IMR-90 (cell line): ENCODE data around the gene HCN3. TPM values are rescaled to one million over a fixed set of nuclear protein-coding genes. Genes with fewer than 3 reads are reported as not detected.

Experiments used
- ATAC-seq: fragments of 200-7000 bp; cut with Tn5 transposase; 2 replicates; pipeline ENCODE4 v1.9.1; 2020; ENCODE audit warnings: low read depth, mild to moderate bottlenecking, moderate library complexity
- BruUV-seq: library from RNA; stranded (reverse); fragments of 400-500 nt; replicated peaks from 2 replicates; lab custom pipeline; 2021; lab: Mats Ljungman, UMichigan
- CTCF ChIA-PET: fragments of 300-600 bp; formaldehyde crosslinking; extraction: SDS; loops from one replicate; lab custom pipeline; 2021; ENCODE audit warnings: antibody characterized with exemption; lab: Yijun Ruan, JAX
- POLR2A ChIA-PET: fragments of 300-600 bp; sonication (Branson Sonifier 250); formaldehyde crosslinking; loops from one replicate; lab custom pipeline; 2022; ENCODE audit warnings: antibody characterized with exemption; ENCODE audit not compliant: unreplicated experiment; lab: Charles Lee
- DNase-seq: peaks from one replicate; pipeline ENCODE4 v3.0.0; 2013
- H2AFZ ChIP-seq: replicated peaks from 2 replicates; pipeline ENCODE3; 2013; ENCODE audit warnings: low read length, mild to moderate bottlenecking; ENCODE audit not compliant: poor library complexity
- H2AK5ac ChIP-seq: 2 replicates; pipeline ENCODE4 v1.6.1; 2013; ENCODE audit warnings: low read depth, low read length, inconsistent platforms
- H2AK9ac ChIP-seq: replicated peaks from 2 replicates; pipeline ENCODE3; 2013; ENCODE audit warnings: mild to moderate bottlenecking, low read depth, low read length, moderate library complexity; ENCODE audit not compliant: poor library complexity
- H2BK120ac ChIP-seq: 2 replicates; pipeline ENCODE4 v1.6.1; 2013; ENCODE audit warnings: low read depth, low read length, inconsistent platforms
- H2BK15ac ChIP-seq: 3 replicates; pipeline ENCODE4 v1.6.1; 2013; ENCODE audit warnings: low read depth, low read length, inconsistent platforms
- H2BK20ac ChIP-seq: 2 replicates; pipeline ENCODE4 v1.6.1; 2013; ENCODE audit warnings: low read depth, mild to moderate bottlenecking, inconsistent platforms, low read length, moderate library complexity
- H2BK5ac ChIP-seq: 2 replicates; pipeline ENCODE4 v1.6.1; 2013; ENCODE audit warnings: mild to moderate bottlenecking, low read depth, low read length, inconsistent platforms; ENCODE audit not compliant: poor library complexity, severe bottlenecking
- H3K14ac ChIP-seq: replicated peaks from 2 replicates; pipeline ENCODE4 v1.6.1; 2013; ENCODE audit warnings: low read depth, low read length, inconsistent platforms
- H3K18ac ChIP-seq: 2 replicates; pipeline ENCODE4 v1.6.1; 2013; ENCODE audit warnings: low read depth, low read length, control low read depth
- H3K23ac ChIP-seq: 2 replicates; pipeline ENCODE4 v1.6.1; 2013; ENCODE audit warnings: low read depth, low read length, inconsistent platforms
- H3K27ac ChIP-seq: 2 replicates; pipeline ENCODE4 v1.5.1; 2013; ENCODE audit warnings: mild to moderate bottlenecking, control low read depth, low read length; ENCODE audit not compliant: insufficient read depth
- H3K27me3 ChIP-seq: 2 replicates; pipeline ENCODE4 v1.6.1; 2013; ENCODE audit warnings: low read length; ENCODE audit not compliant: control insufficient read depth, insufficient read depth
- H3K36me3 ChIP-seq: 2 replicates; pipeline ENCODE4 v1.6.1; 2013; ENCODE audit warnings: low read length, mixed read lengths; ENCODE audit not compliant: control insufficient read depth, insufficient read depth
- H3K4ac ChIP-seq: 2 replicates; pipeline ENCODE4 v1.6.1; 2013; ENCODE audit warnings: low read depth, low read length, inconsistent platforms
- H3K4me1 ChIP-seq: 2 replicates; pipeline ENCODE4 v1.6.1; 2013; ENCODE audit warnings: low read length, mixed read lengths; ENCODE audit not compliant: control insufficient read depth, insufficient read depth
- H3K4me2 ChIP-seq: 2 replicates; pipeline ENCODE4 v1.6.1; 2013; ENCODE audit warnings: low read depth, mild to moderate bottlenecking, control low read depth, low read length, moderate library complexity
- H3K4me3 ChIP-seq: 2 replicates; pipeline ENCODE4 v1.5.1; 2013; ENCODE audit warnings: low read depth, mild to moderate bottlenecking, control low read depth, low read length, moderate library complexity; ENCODE audit not compliant: insufficient read depth
- H3K56ac ChIP-seq: 2 replicates; pipeline ENCODE4 v1.6.1; 2013; ENCODE audit warnings: low read length, inconsistent platforms; ENCODE audit not compliant: insufficient read depth; ENCODE audit errors: extremely low read depth
- H3K79me1 ChIP-seq, 2 experiments: 2 replicates each; pipeline ENCODE4 v1.6.1; 2013; ENCODE audit warnings: low read length in 2 of 2, inconsistent platforms in 1 of 2, low read depth in 1 of 2
- H3K9ac ChIP-seq: 2 replicates; pipeline ENCODE4 v1.6.1; 2013; ENCODE audit warnings: low read depth, low read length, control low read depth
- H3K9me1 ChIP-seq: 2 replicates; pipeline ENCODE4 v1.6.1; 2013; ENCODE audit warnings: low read length, inconsistent platforms; ENCODE audit not compliant: insufficient read depth
- H3K9me3 ChIP-seq: 2 replicates; pipeline ENCODE4 v1.6.1; 2013; ENCODE audit warnings: low read length; ENCODE audit not compliant: control insufficient read depth, insufficient read depth
- H4K20me1 ChIP-seq: 2 replicates; pipeline ENCODE4 v1.6.1; 2013; ENCODE audit warnings: low read length, inconsistent platforms; ENCODE audit not compliant: insufficient read depth
- H4K5ac ChIP-seq: 2 replicates; pipeline ENCODE4 v1.6.1; 2013; ENCODE audit warnings: mild to moderate bottlenecking, low read depth, low read length, control low read depth
- H4K8ac ChIP-seq, 2 experiments: 2 replicates each; pipeline ENCODE4 v1.6.1; 2013; ENCODE audit warnings: low read depth in 2 of 2, low read length in 2 of 2, control low read depth in 1 of 2, inconsistent platforms in 1 of 2
- H4K91ac ChIP-seq: 2 replicates; pipeline ENCODE4 v1.6.1; 2013; ENCODE audit warnings: low read depth, low read length, inconsistent platforms; ENCODE audit not compliant: insufficient read depth
- CEBPB ChIP-seq: IDR thresholded peaks from 2 replicates; pipeline ENCODE4 v1.6.1; 2012; ENCODE audit warnings: low read depth, low read length, improper control_type of control experiment
- CHD1 ChIP-seq: IDR thresholded peaks from 2 replicates; pipeline ENCODE4 v1.6.1; 2012; ENCODE audit warnings: low read depth, low read length, improper control_type of control experiment
- MXI1 ChIP-seq: IDR thresholded peaks from 2 replicates; pipeline ENCODE4 v1.6.1; 2012; ENCODE audit warnings: low read depth, mild to moderate bottlenecking, low read length, moderate library complexity, borderline replicate concordance
- RAD21 ChIP-seq: IDR thresholded peaks from 2 replicates; pipeline ENCODE4 v1.6.1; 2012; ENCODE audit warnings: low read length, improper control_type of control experiment
- RCOR1 ChIP-seq: IDR thresholded peaks from 2 replicates; pipeline ENCODE4 v1.6.1; 2012; ENCODE audit warnings: mild to moderate bottlenecking, low read length, improper control_type of control experiment; ENCODE audit not compliant: insufficient replicate concordance
- RFX5 ChIP-seq: IDR thresholded peaks from 2 replicates; pipeline ENCODE4 v1.8.0; 2012; ENCODE audit warnings: low read depth, mild to moderate bottlenecking, low read length, moderate library complexity
- SMC3 ChIP-seq: fragments of 150-350 bp; IDR thresholded peaks from 2 replicates; pipeline ENCODE4 v1.6.1; 2016; ENCODE audit warnings: low read depth, mild to moderate bottlenecking, antibody characterized with exemption, low read length, moderate library complexity
- WGBS, 2 experiments: methylation state at CpG; one replicate each; pipeline versions ENCODE4 v1.1.5 to v1.1.7; 2013; ENCODE audit warnings: missing lambda C conversion rate in 2 of 2; ENCODE audit not compliant: insufficient read length in 1 of 2; ENCODE audit errors: extremely low coverage in 2 of 2; 5-methylcytosine and 5-hydroxymethylcytosine counted together
- dilution Hi-C: fragments of 300-500 bp; cut with HindIII; formaldehyde crosslinking; loops from one replicate; pipeline ENCODE4 v1.14.3; 2018; ENCODE audit warnings: low sequenced_read_pairs; ENCODE audit not compliant: unreplicated experiment
- in situ Hi-C: fragments of 300-500 bp; cut with MboI; formaldehyde crosslinking; loops from 3 replicates; pipeline ENCODE4 v1.14.3; 2019; ENCODE audit warnings: low sequenced_read_pairs, inconsistent platforms, mixed read lengths
- intact Hi-C: fragments of 100-400 bp; cut with micrococcal nuclease; formaldehyde crosslinking; loops from 2 replicates; pipeline ENCODE4 v1.10.0; 2022
- polyA plus RNA-seq, 3 experiments: library from polyadenylated mRNA; depleted of rRNA; stranded (reverse); fragments of >200 nt; gene quantifications; 2 replicates each; pipeline ENCODE4 v1.2.3, GENCODE V29; 2012; ENCODE audit warnings: low replicate concordance in 1 of 3
- total RNA-seq: library from RNA; depleted of rRNA; stranded (reverse); fragments of >200 nt; gene quantifications from 2 replicates; pipeline ENCODE4 v1.2.3, GENCODE V29; 2012
- TF ChIP-seq, protein P1 (sequence below): conservative IDR thresholded peaks from 2 replicates; pipeline ENCODE4 v1.5.1; 2012; ENCODE audit warnings: mild to moderate bottlenecking, low read depth, low read length, improper control_type of control experiment
- TF ChIP-seq, protein P2 (sequence below): fragments of 150-350 bp; IDR thresholded peaks from 2 replicates; pipeline ENCODE4 v1.6.1; 2017; ENCODE audit warnings: mild to moderate bottlenecking, antibody characterized with exemption, low read length, low read depth

HCN3 gene
- total and polyA plus RNA-seq, 2 of the 4 experiments (the other 2 are of a cell fraction), result 0.36 to 2.7 TPM

GRCh38 chr1:155244368-155245162 lies 32.7 kb upstream of the HCN3 start (continued):
- TF ChIP-seq, protein P1, sequence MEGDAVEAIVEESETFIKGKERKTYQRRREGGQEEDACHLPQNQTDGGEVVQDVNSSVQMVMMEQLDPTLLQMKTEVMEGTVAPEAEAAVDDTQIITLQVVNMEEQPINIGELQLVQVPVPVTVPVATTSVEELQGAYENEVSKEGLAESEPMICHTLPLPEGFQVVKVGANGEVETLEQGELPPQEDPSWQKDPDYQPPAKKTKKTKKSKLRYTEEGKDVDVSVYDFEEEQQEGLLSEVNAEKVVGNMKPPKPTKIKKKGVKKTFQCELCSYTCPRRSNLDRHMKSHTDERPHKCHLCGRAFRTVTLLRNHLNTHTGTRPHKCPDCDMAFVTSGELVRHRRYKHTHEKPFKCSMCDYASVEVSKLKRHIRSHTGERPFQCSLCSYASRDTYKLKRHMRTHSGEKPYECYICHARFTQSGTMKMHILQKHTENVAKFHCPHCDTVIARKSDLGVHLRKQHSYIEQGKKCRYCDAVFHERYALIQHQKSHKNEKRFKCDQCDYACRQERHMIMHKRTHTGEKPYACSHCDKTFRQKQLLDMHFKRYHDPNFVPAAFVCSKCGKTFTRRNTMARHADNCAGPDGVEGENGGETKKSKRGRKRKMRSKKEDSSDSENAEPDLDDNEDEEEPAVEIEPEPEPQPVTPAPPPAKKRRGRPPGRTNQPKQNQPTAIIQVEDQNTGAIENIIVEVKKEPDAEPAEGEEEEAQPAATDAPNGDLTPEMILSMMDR, result peak; percentile 56
- TF ChIP-seq MXI1, result 0 out of 2 replicates have a peak, but pooled peaks have one; percentile 41

DNA sequence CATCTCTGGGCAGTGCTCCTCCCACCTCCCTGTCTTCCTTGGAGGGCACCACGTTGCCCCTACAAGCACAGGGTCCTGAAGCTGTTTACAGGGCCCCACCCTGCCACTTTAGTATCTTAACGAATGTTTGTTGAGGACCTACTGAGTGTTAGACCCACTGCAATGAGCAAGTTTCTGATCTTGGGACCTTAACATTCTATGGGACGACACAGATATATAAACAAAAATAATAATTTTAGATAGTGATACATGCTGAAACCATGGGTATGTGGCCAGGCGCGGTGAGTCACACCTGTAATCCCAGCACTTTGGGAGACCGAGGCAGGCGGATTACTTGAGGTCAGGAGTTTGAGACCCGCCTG lies 32.1 kb upstream of the HCN3 start:
- Histone ChIP-seq H3K9me3 (no peaks in the 10 kb centered on the region), H2AFZ (peak overlapping the region; percentile 96), H3K23ac (peak overlapping the region; percentile 90; the same call in 1 of the 2 replicates), H2BK120ac (peak overlapping the region; percentile 80), H2AK5ac (peak overlapping the region; percentile 87), H3K79me1 (peaks cover 4 to 31% of the 10 kb centered on the region in 2 experiments; a peak in 3 of 4 replicates), H3K56ac (peak overlapping the region; percentile 87), H3K9me1 (peaks cover 6% of the 10 kb centered on the region), H3K4ac (peak overlapping the region; percentile 96), H3K4me2 (peak overlapping the region; percentile 91), H3K27ac (peak overlapping the region; percentile 80), H3K4me3 (peak overlapping the region; percentile 53), H3K14ac (peak overlapping the region; percentile 92), H2BK5ac (peak overlapping the region; percentile 77), H4K8ac (peak overlapping the region; percentile 93 to 98), H4K91ac (peak overlapping the region; percentile 92), H4K5ac (peak overlapping the region; percentile 41), H2BK15ac (peak overlapping the region; percentile 95; the same call in 2 of the 3 replicates), H3K18ac (peak overlapping the region; percentile 31; the same call in 1 of the 2 replicates), H4K20me1 (no peaks in the 10 kb centered on the region), H2AK9ac (peak overlapping the region; percentile 96), H3K27me3 (no peaks in the 10 kb centered on the region), H3K4me1 (peaks cover 6% of the 10 kb centered on the region; the same call in 1 of the 2 replicates), H3K36me3 (peaks cover 13% of the 10 kb centered on the region), H2BK20ac (no peak overlapping the region), H3K9ac (peak overlapping the region; percentile 68)
- no peak for ATAC-seq
- no TSS peak for BruUV-seq
- ChIA-PET POLR2A (no interaction called here), CTCF (no interaction called here)
- WGBS, 2 experiments, result no CpG with 5 or more reads among the region's 8 CpGs
- in situ Hi-C loops, result no loop called here
- intact Hi-C loops, result no loop called here
- DNase-seq, result no peak
- dilution Hi-C loops, result no loop called here
- TF ChIP-seq RCOR1 (no peak), RAD21 (no peak), SMC3 (no peak), RFX5 (no peak), CEBPB (no peak), CHD1 (no peak)
- TF ChIP-seq, protein P2, sequence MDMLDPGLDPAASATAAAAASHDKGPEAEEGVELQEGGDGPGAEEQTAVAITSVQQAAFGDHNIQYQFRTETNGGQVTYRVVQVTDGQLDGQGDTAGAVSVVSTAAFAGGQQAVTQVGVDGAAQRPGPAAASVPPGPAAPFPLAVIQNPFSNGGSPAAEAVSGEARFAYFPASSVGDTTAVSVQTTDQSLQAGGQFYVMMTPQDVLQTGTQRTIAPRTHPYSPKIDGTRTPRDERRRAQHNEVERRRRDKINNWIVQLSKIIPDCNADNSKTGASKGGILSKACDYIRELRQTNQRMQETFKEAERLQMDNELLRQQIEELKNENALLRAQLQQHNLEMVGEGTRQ, result no peak
- TF ChIP-seq, protein P1, result no peak
